Thymus (tissue), 11 donors: ENCODE data around the gene ADI1. TPM values are rescaled to one million over a fixed set of nuclear protein-coding genes. Genes with fewer than 3 reads are reported as not detected.
"Not testable (repeated sequence)": the region's sequence is repeated elsewhere in the genome, so short reads cannot be mapped to it uniquely, and the experiment has no call there.

ENCODE experiments used
- DNase-seq, 9 donors: peaks; one replicate each; pipeline ENCODE4 v3.0.0-alpha.2; 2013; ENCODE audit warnings: low spot score in 9 of 9, low read depth in 6 of 9, missing footprints in 1 of 9
- H3K27ac ChIP-seq, 2 donors: one replicate each; pipeline ENCODE4 v1.5.1; 2013; ENCODE audit warnings: control low read depth in 1 of 2, low read depth in 1 of 2, low read length in 1 of 2, mild to moderate bottlenecking in 1 of 2, moderate library complexity in 1 of 2
- H3K27me3 ChIP-seq, 2 donors: one replicate each; pipeline ENCODE4 v1.5.1; 2013; ENCODE audit warnings: low read length in 1 of 2; ENCODE audit not compliant: control insufficient read depth in 2 of 2, insufficient read depth in 1 of 2
- H3K36me3 ChIP-seq, 2 donors: one replicate each; pipeline ENCODE4 v1.5.1; 2013; ENCODE audit warnings: low read length in 1 of 2, mild to moderate bottlenecking in 1 of 2, moderate library complexity in 1 of 2; ENCODE audit not compliant: control insufficient read depth in 2 of 2, insufficient read depth in 2 of 2
- H3K4me1 ChIP-seq, 2 donors: one replicate each; pipeline ENCODE4 v1.5.1; 2013; ENCODE audit warnings: low read length in 2 of 2; ENCODE audit not compliant: control insufficient read depth in 2 of 2, insufficient read depth in 2 of 2
- H3K4me3 ChIP-seq, 2 donors: one replicate each; pipeline ENCODE4 v1.5.1; 2013; ENCODE audit warnings: low read length in 2 of 2, control low read depth in 1 of 2, mild to moderate bottlenecking in 1 of 2
- H3K9me3 ChIP-seq, 2 donors: one replicate each; pipeline ENCODE4 v1.5.1; 2013; ENCODE audit warnings: low read length in 1 of 2, mild to moderate bottlenecking in 1 of 2; ENCODE audit not compliant: control insufficient read depth in 2 of 2, insufficient read depth in 1 of 2
- WGBS: extraction: QIAGEN DNeasy Blood & Tissue Kit; methylation state at CpG from one replicate; pipeline ENCODE4 v1.1.7; 2013; 5-methylcytosine and 5-hydroxymethylcytosine counted together
- polyA plus RNA-seq: library from polyadenylated mRNA; stranded (reverse); fragments of 200-250 nt; gene quantifications from one replicate; pipeline ENCODE4 v1.2.3, GENCODE V29; 2013
- total RNA-seq: library from RNA; stranded (reverse); fragments of 120-200 nt; gene quantifications from one replicate; pipeline ENCODE4 v1.2.4, GENCODE V29; 2013
- donor health status: healthy.

ADI1 gene
- total and polyA plus RNA-seq, 2 donors = 28.1 to 50.0 TPM

DNA sequence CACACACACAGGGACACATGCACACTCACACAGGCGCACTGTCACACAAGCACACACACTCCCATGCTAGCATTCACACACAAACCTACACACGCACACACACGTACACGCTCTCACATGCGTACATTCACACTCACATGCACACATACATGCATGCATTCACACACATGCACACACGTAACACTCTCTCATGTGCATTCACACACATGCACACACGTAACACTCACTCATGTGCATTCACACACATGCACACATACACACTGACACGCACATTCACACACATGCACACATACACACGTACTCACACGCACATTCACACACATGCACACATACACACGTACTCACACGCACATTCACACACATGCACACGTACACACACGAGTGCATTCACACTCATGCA, 16.3 kb downstream of the ADI1 start:
- Histone ChIP-seq H3K4me1 (no peaks in the 10 kb centered on the region), H3K36me3 (peaks cover 25 to 30% of the 10 kb centered on the region in 2 donors), H3K27ac (no peak overlapping the region), H3K27me3 (no peaks in the 10 kb centered on the region), H3K4me3 (no peak overlapping the region), H3K9me3 (no peaks in the 10 kb centered on the region)
- 92% methylated on average over 14 of the region's 14 CpGs for WGBS
- no peak for DNase-seq

- H3K27ac ChIP-seq = no peak overlapping the region
- H3K27me3 ChIP-seq = no peaks in the 10 kb centered on the region
- no peak for DNase-seq
- H3K9me3 ChIP-seq = no peaks in the 10 kb centered on the region
- H3K4me1 ChIP-seq = no peaks in the 10 kb centered on the region
- H3K4me3 ChIP-seq = no peak overlapping the region
- WGBS = 97% methylated on average over 32 of the region's 34 CpGs
- H3K36me3 ChIP-seq = peaks cover 27 to 32% of the 10 kb centered on the region in 2 donors
These were observed 18.9 kb downstream of the ADI1 start for GRCh38 chr2:3500326-3500899.

GRCh38 chr2:3498783-3499394, 20.4 kb downstream of the ADI1 start:
- DNase-seq = no peak
- H3K36me3 ChIP-seq = peaks cover 17 to 29% of the 10 kb centered on the region in 2 donors
- WGBS = 97% methylated on average over 18 of the region's 18 CpGs

GRCh38 chr2:3496708-3497080, 22.6 kb downstream of the ADI1 start:
- not testable (repeated sequence) for H3K4me1 ChIP-seq, H3K27ac ChIP-seq, H3K9me3 ChIP-seq, H3K4me3 ChIP-seq, DNase-seq, H3K27me3 ChIP-seq
- 97% methylated on average over 15 of the region's 15 CpGs for WGBS
- peaks cover 17 to 24% of the 10 kb centered on the region in 2 donors for H3K36me3 ChIP-seq

More at GRCh38 chr2:3498783-3499394, 20.4 kb downstream of the ADI1 start:
- no peak overlapping the region for H3K27ac ChIP-seq
- no peak overlapping the region for H3K4me3 ChIP-seq
- no peaks in the 10 kb centered on the region for H3K27me3 ChIP-seq
- no peaks in the 10 kb centered on the region for H3K4me1 ChIP-seq
- no peaks in the 10 kb centered on the region for H3K9me3 ChIP-seq

- 95% methylated on average over 13 of the region's 13 CpGs for WGBS
- H3K27me3 ChIP-seq = no peaks in the 10 kb centered on the region
- H3K4me3 ChIP-seq = no peak overlapping the region
- no peak for DNase-seq
- no peaks in the 10 kb centered on the region for H3K4me1 ChIP-seq
- H3K36me3 ChIP-seq = peaks cover 12 to 16% of the 10 kb centered on the region in 2 donors
- H3K9me3 ChIP-seq = no peaks in the 10 kb centered on the region
- H3K27ac ChIP-seq = no peak overlapping the region
These were observed 24.2 kb downstream of the ADI1 start for GRCh38 chr2:3494984-3495666.

DNA sequence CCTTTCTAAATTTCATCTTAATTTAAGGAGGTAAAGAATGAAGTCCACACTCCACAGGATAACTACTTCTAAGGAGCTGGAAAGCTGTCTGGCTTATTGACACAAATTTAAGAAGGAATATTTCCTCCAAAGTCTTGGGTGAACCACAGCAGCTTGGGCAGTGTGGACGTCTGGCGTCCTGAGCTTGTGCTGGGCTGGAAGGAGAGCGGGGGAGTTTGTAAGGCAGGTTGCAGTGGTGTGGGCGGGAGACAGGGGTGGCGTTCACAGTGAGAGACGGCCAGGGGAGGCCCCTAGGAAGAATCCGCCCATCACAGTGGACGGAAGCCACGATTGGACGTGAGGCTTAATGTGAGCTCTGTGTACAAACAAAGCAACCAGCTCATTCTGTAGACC, 25.7 kb downstream of the ADI1 start:
- WGBS = 77% methylated on average over 10 of the region's 10 CpGs
- Histone ChIP-seq H3K27ac (peak overlapping the region in 1 of 2 donors; percentile 48), H3K9me3 (no peaks in the 10 kb centered on the region), H3K36me3 (peaks cover 2 to 6% of the 10 kb centered on the region in 2 donors), H3K4me3 (no peak overlapping the region), H3K27me3 (no peaks in the 10 kb centered on the region), H3K4me1 (no peaks in the 10 kb centered on the region)
- no peak for DNase-seq

DNA sequence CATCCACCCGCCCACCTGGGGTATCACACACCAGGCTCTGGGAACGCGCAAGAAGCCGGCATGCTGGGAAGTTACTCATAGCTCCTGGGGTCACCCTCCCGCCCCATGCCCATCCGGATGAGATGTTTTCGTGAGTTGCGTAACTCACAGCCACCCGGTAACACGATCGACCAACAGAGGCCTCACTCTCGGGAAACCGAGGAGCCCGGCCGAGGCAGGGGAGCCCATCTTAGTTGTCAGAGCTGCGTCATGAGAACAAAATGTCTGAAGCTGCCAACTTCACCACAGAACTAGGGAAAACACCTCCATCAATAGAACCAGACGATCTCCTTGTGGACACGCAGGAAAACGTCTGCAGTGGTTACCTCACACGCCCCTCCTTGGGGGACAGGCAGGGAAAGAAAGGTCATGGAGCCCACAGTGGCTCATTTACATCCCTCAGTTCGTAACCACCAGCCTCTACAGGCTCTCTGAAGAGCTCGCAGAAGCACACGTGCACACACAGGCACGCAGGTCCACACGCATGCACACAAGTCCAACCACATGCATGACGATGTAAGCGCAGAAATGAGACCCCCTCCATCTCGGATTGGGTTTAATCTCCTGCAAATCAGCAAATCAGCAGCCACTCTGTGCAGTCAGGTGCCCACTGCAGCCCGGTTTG, 26.2 kb downstream of the ADI1 start:
- peak overlapping the region in 1 of 2 donors; percentile 48 for H3K27ac ChIP-seq
- H3K27me3 ChIP-seq = no peaks in the 10 kb centered on the region
- no peak overlapping the region for H3K4me3 ChIP-seq
- no peak for DNase-seq
- 90% methylated on average over 29 of the region's 29 CpGs for WGBS
- H3K4me1 ChIP-seq = no peaks in the 10 kb centered on the region
- H3K9me3 ChIP-seq = no peaks in the 10 kb centered on the region
- H3K36me3 ChIP-seq = peaks cover 2 to 3% of the 10 kb centered on the region in 2 donors

GRCh38 chr2:3492475-3492787, 26.9 kb downstream of the ADI1 start:
- not testable (repeated sequence) for H3K9me3 ChIP-seq, H3K27me3 ChIP-seq, H3K36me3 ChIP-seq, H3K4me1 ChIP-seq, H3K4me3 ChIP-seq, DNase-seq, H3K27ac ChIP-seq
- WGBS = 84% methylated on average over 12 of the region's 12 CpGs
